A549 (cell line): Measurements from ENCODE around the gene FAM3B. TPM values are rescaled to one million over a fixed set of nuclear protein-coding genes. Genes with fewer than 3 reads are reported as not detected.

Experiments used
- ATAC-seq, 2 experiments: fragments of 200-7000 bp in 1 of 2; fragments of >200 bp in 1 of 2; cut with Nextera tagmentation in 1 of 2; cut with Tn5 transposase in 1 of 2; 3 replicates each; pipeline versions ENCODE4 v1.8.0 to v1.9.1; 2018 to 2020; ENCODE audit warnings: mild to moderate bottlenecking in 1 of 2, moderate library complexity in 1 of 2
- CTCF ChIA-PET: fragments of 300-600 bp; sonication (Branson Sonifier 250); formaldehyde crosslinking; extraction: SDS; loops from one replicate; lab custom pipeline; 2021; ENCODE audit warnings: antibody characterized with exemption, inconsistent platforms; lab: Yijun Ruan, JAX
- POLR2A ChIA-PET: fragments of 350-600 bp; formaldehyde crosslinking; extraction: SDS; loops from one replicate; lab custom pipeline; 2021; ENCODE audit warnings: antibody characterized with exemption, inconsistent platforms; lab: Yijun Ruan, JAX
- DNase-seq, 2 experiments: peaks; one replicate each; pipeline versions ENCODE4 v3.0.0 to v3.0.0-alpha.2; 2011 to 2016; ENCODE audit warnings: low read depth in 1 of 2, low spot score in 1 of 2
- FAIRE-seq: peaks from 2 replicates; lab custom pipeline; 2011; peaks lifted over from hg19 to GRCh38; lab: Jason Lieb, UNC
- H3K27ac ChIP-seq, 2 experiments: fragments of >200 bp; sonication (Bioruptor Twin); formaldehyde crosslinking; 3 replicates each; pipeline ENCODE4 v1.5.1; 2016 to 2017
- H3K4me1 ChIP-seq: fragments of >200 bp; sonication (Bioruptor Twin); formaldehyde crosslinking; 3 replicates; pipeline ENCODE4 v1.6.1; 2016
- H3K4me2 ChIP-seq: fragments of >200 bp; sonication (Bioruptor Twin); formaldehyde crosslinking; 3 replicates; pipeline ENCODE4 v1.6.1; 2016
- H3K4me3 ChIP-seq: fragments of >200 bp; sonication (Bioruptor Twin); formaldehyde crosslinking; 3 replicates; pipeline ENCODE4 v1.5.1; 2016
- H3K9me3 ChIP-seq: fragments of >200 bp; sonication (Bioruptor Twin); formaldehyde crosslinking; 3 replicates; pipeline ENCODE4 v1.6.1; 2016
- CBX8 ChIP-seq: fragments of 200-600 bp; sonication (generic); IDR thresholded peaks from 2 replicates; pipeline ENCODE4 v1.6.1; 2016
- CHD2 ChIP-seq: fragments of 150-350 bp; IDR thresholded peaks from 2 replicates; pipeline ENCODE4 v1.6.1; 2014; ENCODE audit warnings: low read length; ENCODE audit not compliant: partially characterized antibody
- EP300 ChIP-seq, 2 experiments: fragments of >200 bp; sonication (Bioruptor Twin); formaldehyde crosslinking; IDR thresholded peaks; 2 replicates in 1 of 2; 3 replicates in 1 of 2; pipeline ENCODE4 v1.6.1; 2016 to 2017
- ESRRA ChIP-seq: fragments of 150-350 bp; IDR thresholded peaks from 2 replicates; pipeline ENCODE4 v1.6.1; 2014; ENCODE audit warnings: mild to moderate bottlenecking, low read length, borderline replicate concordance
- FOSB ChIP-seq: fragments of 250-450 bp; sonication (Bioruptor Pico); IDR thresholded peaks from 2 replicates; pipeline ENCODE4 v1.5.0; 2020; ENCODE audit warnings: mild to moderate bottlenecking, moderate library complexity
- FOSL2 ChIP-seq, 2 experiments: fragments of 450-650 bp in 1 of 2; fragments of >200 bp in 1 of 2; sonication (Bioruptor Twin) in 1 of 2; formaldehyde crosslinking; IDR thresholded peaks; 2 replicates each; pipeline versions ENCODE4 v1.5.0 to v1.6.1; 2016 to 2020; ENCODE audit warnings: mild to moderate bottlenecking in 1 of 2, moderate library complexity in 1 of 2
- FOXS1 ChIP-seq: fragments of 250-450 bp; sonication (Bioruptor Pico); IDR thresholded peaks from 2 replicates; pipeline ENCODE4 v1.5.0; 2020; ENCODE audit warnings: mild to moderate bottlenecking, moderate library complexity
- HDAC2 ChIP-seq: fragments of 200-600 bp; sonication (generic); IDR thresholded peaks from 2 replicates; pipeline ENCODE4 v1.6.1; 2016
- JUN ChIP-seq, 2 experiments: fragments of >200 bp; sonication (Bioruptor Twin); formaldehyde crosslinking; IDR thresholded peaks; 2 replicates in 1 of 2; 3 replicates in 1 of 2; pipeline ENCODE4 v1.6.1; 2016 to 2017
- JUNB ChIP-seq: fragments of >200 bp; sonication (Bioruptor Twin); formaldehyde crosslinking; IDR thresholded peaks from 2 replicates; pipeline ENCODE4 v1.6.1; 2016
- KDM1A ChIP-seq: fragments of 200-600 bp; sonication (generic); IDR thresholded peaks from 2 replicates; pipeline ENCODE4 v1.6.1; 2016; ENCODE audit warnings: low read depth, mild to moderate bottlenecking
- KDM5A ChIP-seq: fragments of 200-600 bp; sonication (generic); IDR thresholded peaks from 2 replicates; pipeline ENCODE4 v1.6.1; 2016; ENCODE audit warnings: antibody characterized with exemption, mild to moderate bottlenecking
- MAZ ChIP-seq: fragments of 150-350 bp; IDR thresholded peaks from 2 replicates; pipeline ENCODE4 v1.6.1; 2014; ENCODE audit warnings: antibody characterized with exemption, low read depth, low read length, borderline replicate concordance
- MYC ChIP-seq: IDR thresholded peaks from 2 replicates; pipeline ENCODE4 v1.6.1; 2012; ENCODE audit warnings: mild to moderate bottlenecking, inconsistent platforms, low read length, improper control_type of control experiment, borderline replicate concordance
- PBX3 ChIP-seq: IDR thresholded peaks from 2 replicates; pipeline ENCODE4 v1.6.1; 2012
- RARB ChIP-seq: fragments of 250-450 bp; sonication (Bioruptor Pico); IDR thresholded peaks from 2 replicates; pipeline ENCODE4 v1.8.0; 2021; ENCODE audit warnings: mild to moderate bottlenecking, moderate library complexity
- RNF2 ChIP-seq: fragments of 200-600 bp; sonication (generic); IDR thresholded peaks from 2 replicates; pipeline ENCODE4 v1.6.1; 2016; ENCODE audit warnings: low read depth, mild to moderate bottlenecking, antibody characterized with exemption, moderate library complexity, borderline replicate concordance
- ZFP36 ChIP-seq: fragments of 450-650 bp; IDR thresholded peaks from 2 replicates; pipeline ENCODE4 v1.6.1; 2014; ENCODE audit warnings: borderline replicate concordance; ENCODE audit not compliant: partially characterized antibody
- ZSCAN20 ChIP-seq: fragments of 250-450 bp; sonication (Bioruptor Pico); IDR thresholded peaks from 2 replicates; pipeline ENCODE4 v1.8.0; 2022; ENCODE audit warnings: mild to moderate bottlenecking, moderate library complexity
- WGBS: methylation state at CpG from one replicate; pipeline ENCODE4 v1.1.6; 2017; ENCODE audit errors: missing lambda C conversion rate; 5-methylcytosine and 5-hydroxymethylcytosine counted together
- polyA plus RNA-seq, 4 experiments: library from polyadenylated mRNA; depleted of rRNA in 3 of 4; stranded (reverse); fragments of >200 nt; fragmentation: RNase III in 1 of 4; extraction: RNeasy Plus Mini Kit Qiagen cat#74134 plus additional on column Dnase treatment in 1 of 4; gene quantifications; 2 replicates in 3 of 4; 3 replicates in 1 of 4; pipeline ENCODE4 v1.2.3, GENCODE V29; 2011 to 2017
- TF ChIP-seq, protein P1 (sequence below): fragments of 150-350 bp; IDR thresholded peaks from 2 replicates; pipeline ENCODE4 v1.6.1; 2014; ENCODE audit warnings: low read depth, mild to moderate bottlenecking, low read length
- TF ChIP-seq, protein P2 (sequence below): fragments of >200 bp; sonication (Bioruptor Twin); formaldehyde crosslinking; IDR thresholded peaks from 3 replicates; pipeline ENCODE4 v1.6.1; 2016

FAM3B gene
- polyA plus RNA-seq, 2 of the 4 experiments (the other 2 are of a cell fraction): not detected

DNA sequence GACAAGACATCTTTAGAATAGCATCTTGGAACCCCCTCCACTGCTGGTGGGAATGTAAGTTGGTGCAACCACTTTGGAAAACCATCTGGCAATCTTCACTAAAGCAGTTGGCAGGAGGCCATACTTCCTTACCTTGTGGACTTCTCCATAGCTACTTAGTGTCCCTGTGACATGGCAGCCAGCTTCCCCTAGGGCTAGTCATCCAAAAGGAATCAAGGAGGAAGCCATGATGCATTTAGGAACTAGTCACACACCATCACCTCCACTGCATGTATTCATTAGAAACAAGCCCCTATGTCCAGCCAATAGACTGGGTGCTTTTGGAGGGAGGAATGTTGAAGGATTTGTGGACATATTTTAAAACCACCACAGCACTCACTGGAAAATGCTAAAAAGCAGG is 65.1 kb downstream of the FAM3B start:
- no peak for DNase-seq
- H3K4me1 ChIP-seq: no peaks in the 10 kb centered on the region
- no peaks in the 10 kb centered on the region for H3K9me3 ChIP-seq
- POLR2A ChIA-PET: no interaction called here
- CTCF ChIA-PET: interaction anchor here (0.7 kb wide), 1 partner anchor 713 kb away, joined by 4 read pairs; no protein-coding TSS in a partner anchor
- no peak overlapping the region for H3K4me3 ChIP-seq
- H3K27ac ChIP-seq: no peak overlapping the region
- no peak for FAIRE-seq
- TF ChIP-seq MYC: no peak
- TF ChIP-seq HDAC2: no peak
- no peak for TF ChIP-seq ZSCAN20 (CRISPR knock-in tag)
- TF ChIP-seq, protein P1, sequence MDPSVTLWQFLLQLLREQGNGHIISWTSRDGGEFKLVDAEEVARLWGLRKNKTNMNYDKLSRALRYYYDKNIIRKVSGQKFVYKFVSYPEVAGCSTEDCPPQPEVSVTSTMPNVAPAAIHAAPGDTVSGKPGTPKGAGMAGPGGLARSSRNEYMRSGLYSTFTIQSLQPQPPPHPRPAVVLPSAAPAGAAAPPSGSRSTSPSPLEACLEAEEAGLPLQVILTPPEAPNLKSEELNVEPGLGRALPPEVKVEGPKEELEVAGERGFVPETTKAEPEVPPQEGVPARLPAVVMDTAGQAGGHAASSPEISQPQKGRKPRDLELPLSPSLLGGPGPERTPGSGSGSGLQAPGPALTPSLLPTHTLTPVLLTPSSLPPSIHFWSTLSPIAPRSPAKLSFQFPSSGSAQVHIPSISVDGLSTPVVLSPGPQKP: no peak
- TF ChIP-seq FOSB: no peak
- TF ChIP-seq FOSL2 (IDR thresholded peaks at IDR 0.05): no peak
- no peak for TF ChIP-seq FOSL2 (CRISPR knock-in tag; IDR thresholded peaks at IDR 0.05)
- no peak for TF ChIP-seq KDM5A
- TF ChIP-seq, all 56 proteins: peak for 0
- H3K4me2 ChIP-seq: no peak overlapping the region
- ATAC-seq: no peak

DNA sequence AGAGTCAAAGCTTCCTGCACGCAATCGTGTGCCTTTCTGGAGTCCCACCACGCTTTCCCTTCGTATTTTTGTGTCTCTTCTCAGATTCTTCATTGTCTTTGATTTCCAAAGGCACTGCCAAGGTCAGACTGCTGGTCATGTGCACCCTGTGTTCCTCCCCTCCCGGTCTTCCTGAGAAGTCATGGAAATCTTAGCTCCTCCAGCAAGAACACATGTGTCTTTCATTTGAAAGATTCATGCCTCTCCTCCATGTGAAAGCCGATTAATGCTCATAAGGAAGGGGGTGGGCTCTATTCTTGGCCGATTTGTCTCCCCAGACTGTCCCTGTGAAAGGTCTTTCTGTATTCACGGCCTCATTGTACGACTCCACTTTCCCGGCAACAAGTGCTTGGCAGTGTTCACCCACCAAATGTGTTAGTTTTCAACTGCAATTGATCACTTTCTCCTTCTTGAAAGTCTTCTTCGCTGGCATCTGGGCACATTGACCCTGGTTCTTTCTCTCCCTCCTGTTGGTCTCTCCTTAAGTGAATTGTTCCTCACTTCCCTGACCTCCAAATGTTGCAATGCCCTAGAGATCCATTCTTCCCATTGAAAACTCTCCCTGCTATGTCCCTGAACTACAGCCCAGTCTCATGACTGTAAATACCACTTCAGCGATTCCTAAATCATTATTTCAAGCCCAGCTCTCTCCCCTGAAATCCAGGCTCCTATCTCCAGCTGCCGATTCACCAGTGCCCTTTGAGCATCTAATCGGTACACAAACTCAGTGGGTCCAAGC is 70.6 kb downstream of the FAM3B start:
- ChIA-PET POLR2A (no interaction called here), CTCF (interaction anchor here (1.1 kb wide), 1 partner anchor 12 kb away, joined by 3 read pairs; no protein-coding TSS in a partner anchor)
- Histone ChIP-seq H3K27ac (no peak overlapping the region), H3K9me3 (no peaks in the 10 kb centered on the region), H3K4me2 (no peak overlapping the region), H3K4me3 (no peak overlapping the region), H3K4me1 (no peaks in the 10 kb centered on the region)
- no peak for DNase-seq
- no peak for FAIRE-seq
- WGBS: 67% methylated on average over 14 of the region's 14 CpGs
- no peak for TF ChIP-seq JUN (IDR thresholded peaks at IDR 0.05)
- no peak for TF ChIP-seq PBX3
- TF ChIP-seq, protein P2, sequence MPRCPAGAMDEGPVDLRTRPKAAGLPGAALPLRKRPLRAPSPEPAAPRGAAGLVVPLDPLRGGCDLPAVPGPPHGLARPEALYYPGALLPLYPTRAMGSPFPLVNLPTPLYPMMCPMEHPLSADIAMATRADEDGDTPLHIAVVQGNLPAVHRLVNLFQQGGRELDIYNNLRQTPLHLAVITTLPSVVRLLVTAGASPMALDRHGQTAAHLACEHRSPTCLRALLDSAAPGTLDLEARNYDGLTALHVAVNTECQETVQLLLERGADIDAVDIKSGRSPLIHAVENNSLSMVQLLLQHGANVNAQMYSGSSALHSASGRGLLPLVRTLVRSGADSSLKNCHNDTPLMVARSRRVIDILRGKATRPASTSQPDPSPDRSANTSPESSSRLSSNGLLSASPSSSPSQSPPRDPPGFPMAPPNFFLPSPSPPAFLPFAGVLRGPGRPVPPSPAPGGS: no peak
- no peak for TF ChIP-seq EP300 (IDR thresholded peaks at IDR 0.05)
- TF ChIP-seq MYC: no peak
- TF ChIP-seq ESRRA: no peak
- no peak for TF ChIP-seq MAZ
- TF ChIP-seq FOXS1 (CRISPR knock-in tag): no peak
- no peak for ATAC-seq

DNA sequence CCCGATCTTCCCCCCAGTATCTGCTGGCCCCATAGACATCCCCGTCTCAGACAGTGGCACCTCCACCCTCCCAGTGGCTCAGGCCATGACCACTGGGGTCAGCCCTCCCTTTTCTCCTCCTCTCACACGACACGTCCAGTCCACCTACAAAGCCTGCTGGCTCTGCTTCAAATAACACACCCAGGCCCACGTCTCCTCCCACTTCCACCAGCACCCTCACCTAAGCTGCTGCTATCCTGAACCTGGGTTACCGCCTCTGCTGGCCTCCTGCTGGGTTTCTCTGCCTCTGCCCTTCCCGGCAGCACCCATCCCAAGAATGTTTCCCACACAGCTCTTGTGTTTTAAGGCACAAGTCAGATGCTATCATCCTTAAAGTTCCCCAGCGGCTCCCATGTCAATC is 71.2 kb downstream of the FAM3B start:
- Histone ChIP-seq H3K4me1 (no peaks in the 10 kb centered on the region), H3K9me3 (no peaks in the 10 kb centered on the region), H3K4me2 (no peak overlapping the region), H3K4me3 (no peak overlapping the region), H3K27ac (no peak overlapping the region)
- ChIA-PET POLR2A (interaction anchor here (0.6 kb wide), 1 partner anchor 203 kb away, joined by 5 read pairs; no protein-coding TSS in a partner anchor), CTCF (interaction anchor here (1.1 kb wide), 1 partner anchor 12 kb away, joined by 3 read pairs; no protein-coding TSS in a partner anchor)
- FAIRE-seq: no peak
- no peak for ATAC-seq
- no peak for DNase-seq
- 62% methylated on average over 6 of the region's 8 CpGs for WGBS
- TF ChIP-seq JUNB (no peak), KDM1A (no peak), MYC (no peak), CBX8 (no peak), MAZ (no peak), RNF2 (no peak), EP300 (IDR thresholded peaks at IDR 0.05) (no peak), HDAC2 (no peak), RARB (CRISPR knock-in tag) (no peak), ZFP36 (no peak), CHD2 (no peak), KDM5A (no peak)
